ENCODE data around the gene AFF1. TPM values are rescaled to one million over a fixed set of nuclear protein-coding genes. Genes with fewer than 3 reads are reported as not detected.

The AFF1 gene
- total RNA-seq, 1 experiment from 2014 or later, result 23.9 TPM

GRCh38 chr4:87126056-87126455, 191.2 kb downstream of the AFF1 start:
- H3K27ac ChIP-seq (ENCODE audit: low read length), result no peak overlapping the region
- no peak overlapping the region for H3K4me3 ChIP-seq (ENCODE audit: low read depth in 2 of 2, low read length in 2 of 2)
- H3K9me3 ChIP-seq (ENCODE audit: control insufficient read depth, insufficient read depth, low read depth, low read length), result no peaks in the 10 kb centered on the region
- no peak for TF ChIP-seq TCF7L2 (IDR thresholded peaks at IDR 0.05; ENCODE audit: low read depth, low read length)
- no peak for TF ChIP-seq POLR2AphosphoS5 (IDR thresholded peaks at IDR 0.05; ENCODE audit: low read depth, low read length)
- TF ChIP-seq REST (IDR thresholded peaks at IDR 0.05; ENCODE audit: insufficient read depth in 1 of 2, low read depth in 2 of 2, low read length in 1 of 2), result no peak
- TF ChIP-seq SIN3A (IDR thresholded peaks at IDR 0.05; ENCODE audit: borderline replicate concordance, insufficient read depth, low read depth, low read length), result no peak
- TF ChIP-seq, protein P1, sequence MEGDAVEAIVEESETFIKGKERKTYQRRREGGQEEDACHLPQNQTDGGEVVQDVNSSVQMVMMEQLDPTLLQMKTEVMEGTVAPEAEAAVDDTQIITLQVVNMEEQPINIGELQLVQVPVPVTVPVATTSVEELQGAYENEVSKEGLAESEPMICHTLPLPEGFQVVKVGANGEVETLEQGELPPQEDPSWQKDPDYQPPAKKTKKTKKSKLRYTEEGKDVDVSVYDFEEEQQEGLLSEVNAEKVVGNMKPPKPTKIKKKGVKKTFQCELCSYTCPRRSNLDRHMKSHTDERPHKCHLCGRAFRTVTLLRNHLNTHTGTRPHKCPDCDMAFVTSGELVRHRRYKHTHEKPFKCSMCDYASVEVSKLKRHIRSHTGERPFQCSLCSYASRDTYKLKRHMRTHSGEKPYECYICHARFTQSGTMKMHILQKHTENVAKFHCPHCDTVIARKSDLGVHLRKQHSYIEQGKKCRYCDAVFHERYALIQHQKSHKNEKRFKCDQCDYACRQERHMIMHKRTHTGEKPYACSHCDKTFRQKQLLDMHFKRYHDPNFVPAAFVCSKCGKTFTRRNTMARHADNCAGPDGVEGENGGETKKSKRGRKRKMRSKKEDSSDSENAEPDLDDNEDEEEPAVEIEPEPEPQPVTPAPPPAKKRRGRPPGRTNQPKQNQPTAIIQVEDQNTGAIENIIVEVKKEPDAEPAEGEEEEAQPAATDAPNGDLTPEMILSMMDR (IDR thresholded peaks at IDR 0.05), result no peak
- H3K4me1 ChIP-seq (ENCODE audit: control insufficient read depth, insufficient read depth, low read length), result no peaks in the 10 kb centered on the region
- no peak for DNase-seq (ENCODE audit: low read depth, low spot score)
- BruUV-seq (replicated peaks), result no TSS peak
- CTCF ChIA-PET, result no interaction called here
- H3K36me3 ChIP-seq (ENCODE audit: control insufficient read depth, insufficient read depth, low read length), result no peaks in the 10 kb centered on the region
- ATAC-seq, result no peak
- in situ Hi-C loops (cut with HindIII; ENCODE audit: low pct_unique_long_range_greater_than_20kb, low sequenced_read_pairs) (no loop called here), intact Hi-C loops (cut with micrococcal nuclease; ENCODE audit: unreplicated experiment) (no loop called here)
- no peaks in the 10 kb centered on the region for H3K27me3 ChIP-seq (ENCODE audit: control insufficient read depth, insufficient read depth, low read length)
- POLR2A ChIA-PET, result no interaction called here

GRCh38 chr4:87128006-87128705, 193.3 kb downstream of the AFF1 start:
- H3K4me3 ChIP-seq (ENCODE audit: low read depth in 2 of 2, low read length in 2 of 2), result no peak overlapping the region
- no TSS peak for BruUV-seq (replicated peaks)
- CTCF ChIA-PET, result no interaction called here
- H3K4me1 ChIP-seq (ENCODE audit: control insufficient read depth, insufficient read depth, low read length), result no peaks in the 10 kb centered on the region
- intact Hi-C loops (cut with micrococcal nuclease; ENCODE audit: unreplicated experiment), result no loop called here
- DNase-seq (ENCODE audit: low read depth, low spot score) (no peak), ATAC-seq (no peak)
- in situ Hi-C loops (cut with HindIII; ENCODE audit: low pct_unique_long_range_greater_than_20kb, low sequenced_read_pairs), result no loop called here
- H3K9me3 ChIP-seq (ENCODE audit: control insufficient read depth, insufficient read depth, low read depth, low read length), result no peaks in the 10 kb centered on the region
- no peaks in the 10 kb centered on the region for H3K27me3 ChIP-seq (ENCODE audit: control insufficient read depth, insufficient read depth, low read length)
- no peak overlapping the region for H3K27ac ChIP-seq (ENCODE audit: low read length)
- TF ChIP-seq POLR2AphosphoS5 (IDR thresholded peaks at IDR 0.05; ENCODE audit: low read depth, low read length) (no peak), TCF7L2 (IDR thresholded peaks at IDR 0.05; ENCODE audit: low read depth, low read length) (no peak), REST (IDR thresholded peaks at IDR 0.05; ENCODE audit: insufficient read depth in 1 of 2, low read depth in 2 of 2, low read length in 1 of 2) (no peak), SIN3A (IDR thresholded peaks at IDR 0.05; ENCODE audit: borderline replicate concordance, insufficient read depth, low read depth, low read length) (no peak)
- TF ChIP-seq, protein P1 (IDR thresholded peaks at IDR 0.05), result no peak
- POLR2A ChIA-PET, result no interaction called here
- no peaks in the 10 kb centered on the region for H3K36me3 ChIP-seq (ENCODE audit: control insufficient read depth, insufficient read depth, low read length)

Data from Panc1 (cell line).